Neuronal stem cell (in vitro differentiated cells): ENCODE results near the gene SPINT1.
A peak's percentile ranks its signal among the peaks of the same experiment; 100 is the strongest.

Experiments
- DNase-seq: peaks from one replicate; pipeline ENCODE4 v3.0.0-alpha.2; 2013; ENCODE audit warnings: low spot score
- H2AFZ ChIP-seq: one replicate; pipeline ENCODE4 v1.6.1; 2013; ENCODE audit warnings: mild to moderate bottlenecking, low read length, inconsistent platforms
- H2AK5ac ChIP-seq: 2 replicates; pipeline ENCODE4 v1.6.1; 2013; ENCODE audit warnings: low read depth, mild to moderate bottlenecking, inconsistent platforms, low read length, moderate library complexity, mixed read lengths
- H2BK120ac ChIP-seq: 2 replicates; pipeline ENCODE4 v1.6.1; 2013; ENCODE audit warnings: low read depth, mild to moderate bottlenecking, inconsistent platforms, low read length, moderate library complexity, mixed read lengths
- H2BK12ac ChIP-seq: one replicate; pipeline ENCODE4 v1.6.1; 2013; ENCODE audit warnings: low read length, inconsistent platforms
- H2BK15ac ChIP-seq: 2 replicates; pipeline ENCODE4 v1.6.1; 2013; ENCODE audit warnings: mild to moderate bottlenecking, low read length, inconsistent platforms, mixed read lengths
- H2BK5ac ChIP-seq: one replicate; pipeline ENCODE4 v1.6.1; 2013; ENCODE audit warnings: inconsistent platforms, mild to moderate bottlenecking, low read length, moderate library complexity
- H3K14ac ChIP-seq: one replicate; pipeline ENCODE4 v1.6.1; 2013; ENCODE audit warnings: low read length, inconsistent platforms
- H3K18ac ChIP-seq: 2 replicates; pipeline ENCODE4 v1.6.1; 2013; ENCODE audit warnings: low read length, inconsistent platforms
- H3K23ac ChIP-seq: 2 replicates; pipeline ENCODE4 v1.6.1; 2013; ENCODE audit warnings: low read depth, mild to moderate bottlenecking, mixed read lengths, low read length, inconsistent platforms; ENCODE audit not compliant: poor library complexity
- H3K27ac ChIP-seq: replicated peaks from 3 replicates; pipeline ENCODE4 v1.5.1; 2013; ENCODE audit warnings: low read length, inconsistent platforms
- H3K27me3 ChIP-seq, 3 experiments: 2 replicates each; pipeline ENCODE4 v1.6.1; 2013; ENCODE audit warnings: low read length in 3 of 3, mild to moderate bottlenecking in 2 of 3, inconsistent platforms in 1 of 3, low read depth in 1 of 3, mixed read lengths in 1 of 3, moderate library complexity in 1 of 3; ENCODE audit not compliant: control insufficient read depth in 3 of 3, insufficient read depth in 3 of 3
- H3K36me3 ChIP-seq, 2 donors: replicated peaks in 1 of 2; 2 replicates each; pipeline ENCODE4 v1.6.1; 2013; ENCODE audit warnings: low read length in 2 of 2; ENCODE audit not compliant: control insufficient read depth in 2 of 2, insufficient read depth in 2 of 2
- H3K4ac ChIP-seq: 2 replicates; pipeline ENCODE4 v1.6.1; 2013; ENCODE audit warnings: inconsistent platforms, mild to moderate bottlenecking, low read length, moderate library complexity
- H3K4me1 ChIP-seq, 2 donors: 1 replicate in 1 of 2; 2 replicates in 1 of 2; pipeline ENCODE4 v1.6.1; 2013; ENCODE audit warnings: low read length in 2 of 2, low read depth in 1 of 2; ENCODE audit not compliant: control insufficient read depth in 2 of 2, insufficient read depth in 1 of 2
- H3K4me2 ChIP-seq: one replicate; pipeline ENCODE4 v1.6.1; 2013; ENCODE audit warnings: mild to moderate bottlenecking, low read length, inconsistent platforms; ENCODE audit not compliant: insufficient read depth, poor library complexity, severe bottlenecking
- H3K4me3 ChIP-seq, 2 donors: 2 replicates each; pipeline ENCODE4 v1.5.1; 2013; ENCODE audit warnings: low read length in 2 of 2, mild to moderate bottlenecking in 2 of 2, inconsistent platforms in 1 of 2, moderate library complexity in 1 of 2
- H3K79me1 ChIP-seq: one replicate; pipeline ENCODE4 v1.6.1; 2013; ENCODE audit warnings: low read depth, mild to moderate bottlenecking, inconsistent platforms, low read length, moderate library complexity
- H3K9ac ChIP-seq: one replicate; pipeline ENCODE4 v1.6.1; 2013; ENCODE audit warnings: mild to moderate bottlenecking, low read depth, low read length, inconsistent platforms; ENCODE audit not compliant: poor library complexity
- H3K9me3 ChIP-seq, 2 donors: replicated peaks in 1 of 2; 2 replicates each; pipeline versions ENCODE3 to v1.6.1; 2013; ENCODE audit warnings: low read length in 2 of 2, mild to moderate bottlenecking in 2 of 2, inconsistent platforms in 1 of 2, low read depth in 1 of 2, mixed read lengths in 1 of 2, moderate library complexity in 1 of 2; ENCODE audit not compliant: control insufficient read depth in 2 of 2, insufficient read depth in 1 of 2
- H4K8ac ChIP-seq: one replicate; pipeline ENCODE4 v1.6.1; 2013; ENCODE audit warnings: low read depth, mild to moderate bottlenecking, inconsistent platforms, low read length, moderate library complexity
- H4K91ac ChIP-seq: one replicate; pipeline ENCODE4 v1.6.1; 2013; ENCODE audit warnings: low read length, low read depth, mild to moderate bottlenecking, inconsistent platforms; ENCODE audit not compliant: poor library complexity
- WGBS, 2 donors: extraction: QIAGEN DNeasy Blood & Tissue Kit; methylation state at CpG; one replicate each; pipeline ENCODE4 v1.1.7; 2013; ENCODE audit warnings: missing lambda C conversion rate in 2 of 2, mixed read lengths in 1 of 2; ENCODE audit not compliant: insufficient read length in 2 of 2, insufficient replicate concordance in 1 of 2; ENCODE audit errors: extremely low coverage in 2 of 2; 5-methylcytosine and 5-hydroxymethylcytosine counted together

Gene SPINT1

GRCh38 chr15:40828447-40829036, 15.3 kb upstream of the SPINT1 start, which contains the start of gene PPP1R14D:
Gene PPP1R14D, minus strand, starts transcription at chr15:40828708. Its CDS starts 67 bp downstream, at chr15:40828641.
- Histone ChIP-seq H3K27me3 (peaks cover 0 to 3% (median 0%) of the 10 kb centered on the region in 3 experiments), H2BK5ac (no peak within 1 kb of the TSS), H2AK5ac (no peak within 1 kb of the TSS), H2BK15ac (no peak within 1 kb of the TSS), H4K8ac (no peak within 1 kb of the TSS), H3K14ac (no peak within 1 kb of the TSS), H2BK120ac (no peak within 1 kb of the TSS), H3K9ac (no peak within 1 kb of the TSS), H3K36me3 (no peaks in the 10 kb centered on the region), H3K4me1 (no peaks in the 10 kb centered on the region), H3K9me3 (no peaks in the 10 kb centered on the region), H3K18ac (peak within 1 kb of the TSS; percentile 7), H3K23ac (peak within 1 kb of the TSS; percentile 14), H2BK12ac (no peak within 1 kb of the TSS), H2AFZ (peak within 1 kb of the TSS; percentile 35), H3K4ac (no peak within 1 kb of the TSS), H3K4me2 (no peak within 1 kb of the TSS), H3K4me3 (no peak within 1 kb of the TSS), H3K79me1 (no peaks in the 10 kb centered on the region), H3K27ac (no peak within 1 kb of the TSS), H4K91ac (no peak within 1 kb of the TSS)
- no peak for DNase-seq
- no CpG with 5 or more reads among the region's 6 CpGs for whole genome bisulfite sequencing, 2 donors

GRCh38 chr15:40829115-40829514, 14.7 kb upstream of the SPINT1 start:
- no peak for DNase-seq
- H4K8ac ChIP-seq, result no peak overlapping the region
- H3K9ac ChIP-seq, result no peak overlapping the region
- no peaks in the 10 kb centered on the region for H3K9me3 ChIP-seq
- H2BK120ac ChIP-seq, result no peak overlapping the region
- no peak overlapping the region for H3K14ac ChIP-seq
- H3K18ac ChIP-seq, result no peak overlapping the region
- no peak overlapping the region for H2BK15ac ChIP-seq
- H3K23ac ChIP-seq, result no peak overlapping the region
- no peak overlapping the region for H4K91ac ChIP-seq
- H3K27me3 ChIP-seq, result peaks cover 0 to 3% (median 0%) of the 10 kb centered on the region in 3 experiments
- no peak overlapping the region for H2AK5ac ChIP-seq
- no peak overlapping the region for H3K27ac ChIP-seq
- H3K4me3 ChIP-seq, result no peak overlapping the region
- no peak overlapping the region for H3K4ac ChIP-seq
- no peaks in the 10 kb centered on the region for H3K36me3 ChIP-seq
- no peaks in the 10 kb centered on the region for H3K4me1 ChIP-seq
- H2AFZ ChIP-seq, result peak overlapping the region; percentile 35
- no peak overlapping the region for H2BK5ac ChIP-seq
- no peaks in the 10 kb centered on the region for H3K79me1 ChIP-seq
- no CpG with 5 or more reads among the region's 7 CpGs for WGBS, 2 donors
- H2BK12ac ChIP-seq, result no peak overlapping the region
- H3K4me2 ChIP-seq, result no peak overlapping the region

- Histone ChIP-seq H3K4ac (no peak overlapping the region), H3K79me1 (no peaks in the 10 kb centered on the region), H3K23ac (no peak overlapping the region), H2BK15ac (no peak overlapping the region), H3K4me3 (no peak overlapping the region), H3K4me1 (no peaks in the 10 kb centered on the region), H4K91ac (no peak overlapping the region), H3K9me3 (no peaks in the 10 kb centered on the region), H3K27me3 (peaks cover 0 to 5% (median 0%) of the 10 kb centered on the region in 3 experiments), H4K8ac (no peak overlapping the region), H3K14ac (no peak overlapping the region), H2BK120ac (no peak overlapping the region), H3K9ac (no peak overlapping the region), H3K4me2 (no peak overlapping the region), H2BK5ac (no peak overlapping the region), H3K27ac (no peak overlapping the region), H2BK12ac (no peak overlapping the region), H3K18ac (no peak overlapping the region), H2AFZ (no peak overlapping the region), H3K36me3 (no peaks in the 10 kb centered on the region), H2AK5ac (no peak overlapping the region)
- WGBS, 2 donors, result no CpG with 5 or more reads among the region's 2 CpGs
- no peak for DNase-seq
Observed at GRCh38 chr15:40830884-40831283, 13.0 kb upstream of the SPINT1 start.

GRCh38 chr15:40831861-40832260, 12.0 kb upstream of the SPINT1 start:
- Histone ChIP-seq H3K4ac (no peak overlapping the region), H3K18ac (no peak overlapping the region), H3K27ac (no peak overlapping the region), H3K4me3 (peak overlapping the region in 1 of 2 donors; percentile 11), H4K91ac (no peak overlapping the region), H2BK15ac (no peak overlapping the region), H3K79me1 (no peaks in the 10 kb centered on the region), H4K8ac (no peak overlapping the region), H3K4me2 (no peak overlapping the region), H2BK5ac (no peak overlapping the region), H2BK120ac (no peak overlapping the region), H3K9ac (no peak overlapping the region), H3K14ac (no peak overlapping the region), H3K4me1 (no peaks in the 10 kb centered on the region), H3K9me3 (no peaks in the 10 kb centered on the region), H2AFZ (no peak overlapping the region), H3K27me3 (peaks cover 0 to 9% (median 0%) of the 10 kb centered on the region in 3 experiments), H2BK12ac (no peak overlapping the region), H3K23ac (no peak overlapping the region), H2AK5ac (no peak overlapping the region), H3K36me3 (no peaks in the 10 kb centered on the region)
- DNase-seq, result no peak
- no CpG with 5 or more reads among the region's 1 CpG for WGBS, 2 donors
